Liver (tissue), 9 donors: Measurements from ENCODE around the gene CA10. TPM values are rescaled to one million over a fixed set of nuclear protein-coding genes. Genes with fewer than 3 reads are reported as not detected.

Source experiments
- DNase-seq: peaks from one replicate; pipeline ENCODE4 v3.0.0-alpha.2; 2017; ENCODE audit warnings: low spot score
- H3K27ac ChIP-seq, 2 donors: one replicate each; pipeline ENCODE4 v1.7.0; 2013; ENCODE audit warnings: inconsistent platforms in 2 of 2, low read length in 2 of 2, control low read depth in 1 of 2, low read depth in 1 of 2, mild to moderate bottlenecking in 1 of 2
- H3K27me3 ChIP-seq, 4 donors: one replicate each; pipeline versions ENCODE4 v1.6.1 to v1.7.0; 2013; ENCODE audit warnings: low read length in 3 of 4, inconsistent platforms in 1 of 4, mild to moderate bottlenecking in 1 of 4, moderate library complexity in 1 of 4; ENCODE audit not compliant: control insufficient read depth in 4 of 4, insufficient read depth in 4 of 4
- H3K36me3 ChIP-seq, 4 donors: one replicate each; pipeline versions ENCODE4 v1.6.1 to v1.7.0; 2013; ENCODE audit warnings: low read length in 3 of 4, mild to moderate bottlenecking in 3 of 4, low read depth in 1 of 4, moderate library complexity in 1 of 4; ENCODE audit not compliant: control insufficient read depth in 4 of 4, insufficient read depth in 3 of 4
- H3K4me1 ChIP-seq, 4 donors: one replicate each; pipeline versions ENCODE4 v1.6.1 to v1.7.0; 2013; ENCODE audit warnings: low read length in 3 of 4, mild to moderate bottlenecking in 3 of 4, moderate library complexity in 1 of 4; ENCODE audit not compliant: control insufficient read depth in 4 of 4, insufficient read depth in 4 of 4
- H3K4me3 ChIP-seq, 3 donors: one replicate each; pipeline versions ENCODE4 v1.6.1 to v1.7.0; 2013; ENCODE audit warnings: low read length in 3 of 3, control low read depth in 1 of 3, low read depth in 1 of 3, mild to moderate bottlenecking in 1 of 3
- H3K9ac ChIP-seq, 2 donors: one replicate each; pipeline ENCODE4 v1.7.0; 2013; ENCODE audit warnings: low read length in 2 of 2, mild to moderate bottlenecking in 2 of 2, moderate library complexity in 2 of 2, control low read depth in 1 of 2, low read depth in 1 of 2
- H3K9me3 ChIP-seq, 4 donors: one replicate each; pipeline versions ENCODE4 v1.6.1 to v1.7.0; 2013; ENCODE audit warnings: low read length in 3 of 4; ENCODE audit not compliant: control insufficient read depth in 4 of 4
- EGR1 ChIP-seq, 2 donors: IDR thresholded peaks; 2 replicates each; pipeline ENCODE4 v1.6.1; 2016 to 2018; ENCODE audit warnings: antibody characterized with exemption in 2 of 2, low read depth in 2 of 2
- FOXA2 ChIP-seq: IDR thresholded peaks from 2 replicates; pipeline ENCODE4 v1.6.1; 2016; ENCODE audit warnings: antibody characterized with exemption
- GABPA ChIP-seq, 2 donors: IDR thresholded peaks in 1 of 2; conservative IDR thresholded peaks in 1 of 2; 2 replicates each; pipeline ENCODE4 v1.6.1; 2016; ENCODE audit warnings: antibody characterized with exemption in 2 of 2, mild to moderate bottlenecking in 1 of 2, moderate library complexity in 1 of 2
- HNF4A ChIP-seq, 2 donors: conservative IDR thresholded peaks; 2 replicates each; pipeline ENCODE4 v1.6.1; 2016; ENCODE audit warnings: antibody characterized with exemption in 2 of 2, mild to moderate bottlenecking in 2 of 2
- JUND ChIP-seq, 2 donors: IDR thresholded peaks; 2 replicates each; pipeline ENCODE4 v1.6.1; 2016; ENCODE audit warnings: antibody characterized with exemption in 2 of 2
- MAX ChIP-seq: IDR thresholded peaks from 2 replicates; pipeline ENCODE4 v1.6.1; 2016; ENCODE audit warnings: antibody characterized with exemption
- NR2F2 ChIP-seq: IDR thresholded peaks from 2 replicates; pipeline ENCODE4 v1.6.1; 2016; ENCODE audit warnings: antibody characterized with exemption
- RAD21 ChIP-seq, 2 donors: IDR thresholded peaks; 2 replicates each; pipeline ENCODE4 v1.6.1; 2016; ENCODE audit warnings: antibody characterized with exemption in 2 of 2, mild to moderate bottlenecking in 2 of 2
- RXRA ChIP-seq, 2 donors: IDR thresholded peaks; 2 replicates each; pipeline ENCODE4 v1.6.1; 2017 to 2018; ENCODE audit warnings: antibody characterized with exemption in 2 of 2, mild to moderate bottlenecking in 1 of 2
- SP1 ChIP-seq: IDR thresholded peaks from 2 replicates; pipeline ENCODE4 v1.6.1; 2018; ENCODE audit warnings: antibody characterized with exemption, mild to moderate bottlenecking
- TAF1 ChIP-seq: conservative IDR thresholded peaks from 2 replicates; pipeline ENCODE4 v1.6.1; 2016; ENCODE audit warnings: antibody characterized with exemption, mild to moderate bottlenecking
- YY1 ChIP-seq: IDR thresholded peaks from 2 replicates; pipeline ENCODE4 v1.6.1; 2016; ENCODE audit warnings: antibody characterized with exemption, mild to moderate bottlenecking
- WGBS: extraction: QIAGEN DNeasy Blood & Tissue Kit; methylation state at CpG from one replicate; pipeline ENCODE4 v1.1.7; 2013; 5-methylcytosine and 5-hydroxymethylcytosine counted together
- polyA plus RNA-seq, 2 donors: library from polyadenylated mRNA; stranded (reverse) in 1 of 2; unstranded in 1 of 2; fragments of 200-250 nt in 1 of 2; fragments of >200 nt in 1 of 2; fragmentation: Nextera tagmentation in 1 of 2; extraction: Ambion mirVana in 1 of 2; gene quantifications; one replicate each; pipeline versions ENCODE4 v1.2.1 to v1.2.3, GENCODE V29; 2013 to 2015
- total RNA-seq, 2 donors: library from RNA; depleted of rRNA; stranded (reverse); fragments of >200 nt; gene quantifications; one replicate each; pipeline ENCODE4 v1.2.3, GENCODE V29; 2014
- TF ChIP-seq, protein P1 (sequence below): IDR thresholded peaks from 2 replicates; pipeline ENCODE4 v1.6.1; 2016; ENCODE audit warnings: antibody characterized with exemption
- TF ChIP-seq, protein P2 (sequence below): IDR thresholded peaks from 2 replicates; pipeline ENCODE4 v1.6.1; 2016; ENCODE audit warnings: antibody characterized with exemption
- TF ChIP-seq, protein P3 (sequence below): IDR thresholded peaks from 2 replicates; pipeline ENCODE4 v1.6.1; 2016; ENCODE audit warnings: antibody characterized with exemption, mild to moderate bottlenecking
- donor health status: healthy.
- donor health status: healthy.
- donor health status: healthy.
- donor health status: healthy.
- donor health status: healthy.

Gene CA10
- total and polyA plus RNA-seq, 4 donors = 0.05 TPM; not detected in 3

DNA sequence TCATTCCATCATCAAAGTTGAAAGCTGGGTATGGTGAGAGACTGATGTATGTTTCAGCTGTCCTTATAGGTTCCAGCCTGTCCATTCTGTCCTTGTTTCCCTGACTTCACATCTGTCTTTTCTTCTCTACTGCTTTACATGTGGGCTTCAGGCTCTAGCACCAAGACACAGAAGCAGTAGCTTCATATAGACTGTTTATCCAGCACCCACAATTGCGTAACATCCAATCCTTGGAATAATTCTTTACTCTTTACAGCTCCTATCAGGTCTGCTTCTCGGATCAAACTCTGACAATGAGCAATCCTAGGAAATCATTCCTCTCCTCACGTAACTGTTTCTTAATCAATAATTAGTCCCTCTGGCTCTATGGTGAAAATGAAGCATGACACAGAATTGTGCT is 158.9 kb downstream of the CA10 start:
- H3K4me3 ChIP-seq = no peak overlapping the region
- H3K27ac ChIP-seq = no peak overlapping the region
- TF ChIP-seq NR2F2 (no peak), EGR1 (IDR thresholded peaks at IDR 0.05; ENCODE audit: low read depth in 2 of 2) (no peak), JUND (IDR thresholded peaks at IDR 0.05) (no peak), FOXA2 (no peak), RAD21 (IDR thresholded peaks at IDR 0.05) (no peak), TAF1 (no peak), HNF4A (conservative IDR thresholded peaks at IDR 0.05) (no peak), SP1 (no peak), GABPA (IDR thresholded peaks at IDR 0.05 in 1 of 2, conservative IDR thresholded peaks at IDR 0.05 in 1 of 2) (no peak), RXRA (IDR thresholded peaks at IDR 0.05) (no peak), MAX (no peak)
- TF ChIP-seq, protein P1, sequence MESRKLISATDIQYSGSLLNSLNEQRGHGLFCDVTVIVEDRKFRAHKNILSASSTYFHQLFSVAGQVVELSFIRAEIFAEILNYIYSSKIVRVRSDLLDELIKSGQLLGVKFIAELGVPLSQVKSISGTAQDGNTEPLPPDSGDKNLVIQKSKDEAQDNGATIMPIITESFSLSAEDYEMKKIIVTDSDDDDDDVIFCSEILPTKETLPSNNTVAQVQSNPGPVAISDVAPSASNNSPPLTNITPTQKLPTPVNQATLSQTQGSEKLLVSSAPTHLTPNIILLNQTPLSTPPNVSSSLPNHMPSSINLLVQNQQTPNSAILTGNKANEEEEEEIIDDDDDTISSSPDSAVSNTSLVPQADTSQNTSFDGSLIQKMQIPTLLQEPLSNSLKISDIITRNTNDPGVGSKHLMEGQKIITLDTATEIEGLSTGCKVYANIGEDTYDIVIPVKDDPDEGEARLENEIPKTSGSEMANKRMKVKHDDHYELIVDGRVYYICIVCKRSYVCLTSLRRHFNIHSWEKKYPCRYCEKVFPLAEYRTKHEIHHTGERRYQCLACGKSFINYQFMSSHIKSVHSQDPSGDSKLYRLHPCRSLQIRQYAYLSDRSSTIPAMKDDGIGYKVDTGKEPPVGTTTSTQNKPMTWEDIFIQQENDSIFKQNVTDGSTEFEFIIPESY = no peak
- TF ChIP-seq, protein P2, sequence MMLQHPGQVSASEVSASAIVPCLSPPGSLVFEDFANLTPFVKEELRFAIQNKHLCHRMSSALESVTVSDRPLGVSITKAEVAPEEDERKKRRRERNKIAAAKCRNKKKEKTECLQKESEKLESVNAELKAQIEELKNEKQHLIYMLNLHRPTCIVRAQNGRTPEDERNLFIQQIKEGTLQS = no peak
- TF ChIP-seq, protein P3, sequence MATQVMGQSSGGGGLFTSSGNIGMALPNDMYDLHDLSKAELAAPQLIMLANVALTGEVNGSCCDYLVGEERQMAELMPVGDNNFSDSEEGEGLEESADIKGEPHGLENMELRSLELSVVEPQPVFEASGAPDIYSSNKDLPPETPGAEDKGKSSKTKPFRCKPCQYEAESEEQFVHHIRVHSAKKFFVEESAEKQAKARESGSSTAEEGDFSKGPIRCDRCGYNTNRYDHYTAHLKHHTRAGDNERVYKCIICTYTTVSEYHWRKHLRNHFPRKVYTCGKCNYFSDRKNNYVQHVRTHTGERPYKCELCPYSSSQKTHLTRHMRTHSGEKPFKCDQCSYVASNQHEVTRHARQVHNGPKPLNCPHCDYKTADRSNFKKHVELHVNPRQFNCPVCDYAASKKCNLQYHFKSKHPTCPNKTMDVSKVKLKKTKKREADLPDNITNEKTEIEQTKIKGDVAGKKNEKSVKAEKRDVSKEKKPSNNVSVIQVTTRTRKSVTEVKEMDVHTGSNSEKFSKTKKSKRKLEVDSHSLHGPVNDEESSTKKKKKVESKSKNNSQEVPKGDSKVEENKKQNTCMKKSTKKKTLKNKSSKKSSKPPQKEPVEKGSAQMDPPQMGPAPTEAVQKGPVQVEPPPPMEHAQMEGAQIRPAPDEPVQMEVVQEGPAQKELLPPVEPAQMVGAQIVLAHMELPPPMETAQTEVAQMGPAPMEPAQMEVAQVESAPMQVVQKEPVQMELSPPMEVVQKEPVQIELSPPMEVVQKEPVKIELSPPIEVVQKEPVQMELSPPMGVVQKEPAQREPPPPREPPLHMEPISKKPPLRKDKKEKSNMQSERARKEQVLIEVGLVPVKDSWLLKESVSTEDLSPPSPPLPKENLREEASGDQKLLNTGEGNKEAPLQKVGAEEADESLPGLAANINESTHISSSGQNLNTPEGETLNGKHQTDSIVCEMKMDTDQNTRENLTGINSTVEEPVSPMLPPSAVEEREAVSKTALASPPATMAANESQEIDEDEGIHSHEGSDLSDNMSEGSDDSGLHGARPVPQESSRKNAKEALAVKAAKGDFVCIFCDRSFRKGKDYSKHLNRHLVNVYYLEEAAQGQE = no peak
- no peak overlapping the region for H3K9ac ChIP-seq
- H3K4me1 ChIP-seq = no peaks in the 10 kb centered on the region
- WGBS = 89% methylated on average over 3 of the region's 3 CpGs
- H3K27me3 ChIP-seq = no peaks in the 10 kb centered on the region
- no peak for DNase-seq
- H3K36me3 ChIP-seq = no peaks in the 10 kb centered on the region
- H3K9me3 ChIP-seq = no peaks in the 10 kb centered on the region

- no peak overlapping the region for H3K4me3 ChIP-seq
- no peak overlapping the region for H3K27ac ChIP-seq
- no peak overlapping the region for H3K9ac ChIP-seq
- WGBS = 28% methylated on average over 2 of the region's 2 CpGs
- DNase-seq = no peak
- H3K27me3 ChIP-seq = no peaks in the 10 kb centered on the region
- no peaks in the 10 kb centered on the region for H3K36me3 ChIP-seq
- no peaks in the 10 kb centered on the region for H3K9me3 ChIP-seq
- TF ChIP-seq GABPA (IDR thresholded peaks at IDR 0.05 in 1 of 2, conservative IDR thresholded peaks at IDR 0.05 in 1 of 2) (no peak), YY1 (no peak), MAX (no peak)
- TF ChIP-seq, protein P1 = no peak
- H3K4me1 ChIP-seq = no peaks in the 10 kb centered on the region
These were observed 160.8 kb downstream of the CA10 start for GRCh38 chr17:51997723-51998122.
